ENCODE data around the gene SARS1.
"Not testable (repeated sequence)": the region's sequence is repeated elsewhere in the genome, so short reads cannot be mapped to it uniquely, and the experiment has no call there.

SARS1 gene

DNA sequence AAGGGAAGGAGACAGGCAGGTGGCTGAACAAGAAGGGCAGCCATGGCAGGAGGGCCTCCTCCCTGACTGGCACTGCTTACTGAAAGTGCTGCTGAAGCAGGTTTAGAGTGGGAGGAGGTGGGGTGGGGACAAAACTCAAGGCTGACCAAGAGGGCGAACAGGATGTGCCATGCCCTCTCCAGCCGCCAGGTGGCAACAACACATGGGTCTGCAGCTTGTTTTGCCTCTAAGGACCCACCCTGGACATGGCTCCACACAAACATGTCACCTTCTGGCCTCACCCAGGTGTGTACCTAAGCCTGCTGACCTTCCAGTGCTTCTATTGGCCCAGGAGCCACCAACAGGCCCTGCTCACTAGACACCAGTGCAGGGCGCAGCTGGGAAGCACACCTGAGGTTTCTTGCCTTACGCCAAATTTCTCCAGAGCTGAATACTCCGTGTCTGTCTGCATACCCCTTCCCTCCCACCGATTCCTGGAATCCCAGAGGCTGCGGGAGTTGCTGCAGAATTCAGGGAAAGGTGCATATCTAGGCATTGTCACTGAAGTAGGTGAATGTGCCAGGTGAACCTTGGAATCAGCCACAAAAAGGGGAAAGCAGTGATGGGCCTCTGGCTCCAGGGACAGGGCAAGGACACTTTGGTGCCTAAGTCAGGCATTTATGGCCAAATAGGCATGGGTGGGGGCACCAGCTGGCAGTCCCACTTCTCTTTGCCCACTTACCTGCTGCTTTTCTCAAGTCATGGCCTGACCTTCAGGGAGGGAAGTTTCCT lies 63.9 kb downstream of the SARS1 start:
- DNase-seq (ENCODE audit: low read depth), result peak; percentile 27

DNA sequence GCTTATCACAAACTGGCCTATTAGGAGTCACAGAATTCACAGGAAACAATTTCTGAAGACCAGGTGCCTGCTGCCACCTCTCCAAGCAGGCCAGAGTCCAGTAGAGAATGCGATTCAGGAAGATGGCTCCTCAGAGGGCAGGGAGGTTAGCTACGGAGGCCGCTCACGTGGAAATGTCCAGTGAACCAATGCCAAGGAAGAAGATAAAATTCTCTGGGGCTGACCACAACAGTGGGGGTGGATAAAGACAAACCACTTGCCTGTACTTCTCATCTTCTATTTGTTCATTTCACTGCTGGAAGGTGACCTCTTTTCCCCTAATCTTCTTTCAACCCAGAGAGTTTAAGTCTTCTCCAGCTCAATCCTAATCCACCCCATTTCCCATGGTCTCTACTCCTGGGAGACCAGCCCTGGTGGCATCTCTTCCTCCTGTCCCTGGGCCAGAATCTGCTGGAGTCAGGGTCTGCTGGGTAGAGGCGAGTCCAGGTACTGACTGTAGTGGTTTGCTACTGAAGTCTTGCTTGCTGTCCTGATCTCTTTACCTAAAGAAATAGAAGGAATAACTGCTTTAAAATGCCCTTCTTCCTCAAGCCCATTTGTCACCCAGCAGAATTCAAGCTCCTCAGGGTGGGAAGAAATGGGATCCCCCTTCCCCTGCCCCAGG lies 66.0 kb downstream of the SARS1 start:
- no peak for DNase-seq (ENCODE audit: low read depth)

DNA sequence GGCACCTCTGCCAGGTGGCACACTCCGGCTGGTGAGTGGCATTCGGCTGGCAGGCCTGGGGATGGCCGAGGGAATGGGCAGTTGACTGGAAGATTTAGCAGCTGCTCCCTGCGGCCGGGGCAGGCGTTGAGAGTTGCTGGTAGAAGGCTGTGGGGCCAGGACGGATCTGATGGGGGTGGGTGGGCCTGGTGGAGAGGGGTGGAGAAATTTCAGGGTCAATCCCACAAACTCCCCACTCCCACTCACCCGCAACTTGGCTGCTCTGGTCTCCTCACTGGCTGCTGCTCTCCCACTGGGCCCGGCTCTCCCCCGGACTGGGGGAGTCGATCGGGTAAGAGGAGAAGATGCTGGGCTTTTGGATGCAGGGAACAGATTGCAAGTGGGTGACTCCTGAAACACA lies 67.1 kb downstream of the SARS1 start:
- DNase-seq (ENCODE audit: low read depth), result no peak

DNA sequence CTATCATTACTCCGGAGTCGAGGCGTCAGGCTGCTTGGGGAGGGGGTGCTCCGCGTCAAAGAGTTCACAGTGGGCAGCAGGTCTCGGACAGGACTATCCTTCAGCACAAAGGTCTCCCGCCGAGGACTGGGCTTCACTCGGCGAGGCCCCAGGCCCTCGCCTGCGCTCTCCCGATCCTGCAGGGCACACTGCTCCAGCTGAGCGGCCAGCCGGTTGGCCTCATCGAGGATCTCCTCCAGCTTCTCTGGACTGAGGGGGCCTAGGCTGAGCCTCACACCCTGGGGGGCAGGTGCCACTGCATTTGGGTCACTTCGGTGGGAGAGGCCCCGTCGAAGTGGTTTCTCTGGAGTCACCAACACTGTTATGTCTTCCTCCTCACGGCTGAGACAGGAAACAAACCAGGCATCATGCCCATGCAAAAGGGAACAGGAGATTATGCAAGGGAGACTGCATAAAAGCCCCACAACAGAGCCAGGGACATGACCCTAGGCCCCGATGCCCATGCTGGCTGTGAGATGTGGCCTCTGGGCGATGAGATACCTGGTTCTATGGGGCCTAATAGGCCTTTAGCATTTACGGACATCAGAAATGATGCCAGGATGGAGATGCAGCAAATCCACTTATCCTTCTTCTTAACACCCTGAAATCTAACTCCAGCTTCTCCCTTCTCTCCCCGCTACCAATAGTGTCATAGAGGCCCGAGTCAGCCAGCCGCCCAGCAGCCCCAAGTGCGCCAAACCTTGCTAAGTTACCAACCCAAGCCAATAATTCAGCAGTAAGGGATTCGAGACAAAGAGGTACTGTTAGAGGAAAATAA lies 68.2 kb downstream of the SARS1 start:
- DNase-seq (ENCODE audit: low read depth), result no peak

DNA sequence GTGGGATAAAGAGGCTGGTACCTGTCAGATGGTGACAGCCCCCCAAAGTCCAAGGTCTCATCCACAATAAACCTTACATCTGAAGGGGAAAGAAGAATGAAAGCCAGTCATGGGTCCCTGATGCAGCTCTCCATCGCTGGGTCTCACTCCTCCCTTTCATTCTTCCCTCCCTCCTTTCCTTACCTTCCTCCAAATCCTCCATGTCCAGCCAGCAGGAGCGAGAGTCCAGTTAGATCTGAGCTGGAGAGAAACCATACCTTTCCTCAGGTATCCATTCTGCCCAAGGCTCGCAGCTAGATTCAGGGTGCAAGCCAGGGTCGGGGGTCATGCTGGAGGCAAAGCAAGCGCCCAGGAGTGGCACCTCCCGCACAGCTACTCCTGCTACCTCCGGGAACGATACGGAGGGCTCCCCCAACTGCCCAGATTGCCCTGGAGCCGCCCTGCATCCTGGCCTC lies 68.8 kb downstream of the SARS1 start:
- DNase-seq (ENCODE audit: low read depth), result no peak

DNA sequence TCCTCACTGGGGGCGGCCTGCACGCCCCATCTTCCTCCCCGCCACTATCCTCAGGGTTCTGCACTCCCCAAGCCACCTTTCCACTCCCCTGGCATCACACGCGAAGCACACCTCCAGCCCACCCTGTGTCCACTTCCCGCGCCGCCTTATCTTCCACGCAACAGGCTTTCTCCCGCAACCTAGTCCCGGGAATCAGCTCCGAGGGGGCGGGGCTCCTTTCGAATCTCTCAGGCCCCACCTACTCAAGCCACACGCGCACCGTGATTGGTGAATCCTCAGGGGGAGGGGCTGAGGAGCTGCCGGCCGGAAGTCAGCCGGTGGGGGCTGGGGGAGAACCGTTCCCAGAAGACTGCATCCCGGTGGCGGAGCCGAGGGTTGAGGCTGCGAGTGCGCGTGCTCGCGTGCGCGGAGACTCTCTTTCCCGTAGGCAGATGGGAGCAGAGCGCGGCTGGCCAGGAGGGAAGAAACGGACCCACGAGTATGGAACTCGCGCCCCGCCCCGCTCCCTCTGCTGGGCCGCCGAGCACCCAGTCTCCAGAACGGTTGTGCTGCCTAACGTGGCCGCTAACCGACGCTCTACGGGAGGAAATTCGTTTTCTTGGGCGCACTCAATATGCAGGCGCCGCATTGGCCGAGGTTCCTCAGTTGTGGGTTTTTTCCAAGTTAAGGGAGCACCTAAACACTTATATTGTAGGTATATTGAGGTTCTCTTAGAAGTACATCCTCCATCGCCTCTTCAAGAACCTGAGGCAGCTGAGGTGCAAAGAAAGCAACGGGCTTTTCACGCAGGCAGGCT lies 69.4 kb downstream of the SARS1 start, which contains the start of gene PSRC1:
Gene PSRC1 (minus strand): TSS at position 194 of the 796 bp plus-strand sequence.
- peak; percentile 81 for DNase-seq (ENCODE audit: low read depth)

DNA sequence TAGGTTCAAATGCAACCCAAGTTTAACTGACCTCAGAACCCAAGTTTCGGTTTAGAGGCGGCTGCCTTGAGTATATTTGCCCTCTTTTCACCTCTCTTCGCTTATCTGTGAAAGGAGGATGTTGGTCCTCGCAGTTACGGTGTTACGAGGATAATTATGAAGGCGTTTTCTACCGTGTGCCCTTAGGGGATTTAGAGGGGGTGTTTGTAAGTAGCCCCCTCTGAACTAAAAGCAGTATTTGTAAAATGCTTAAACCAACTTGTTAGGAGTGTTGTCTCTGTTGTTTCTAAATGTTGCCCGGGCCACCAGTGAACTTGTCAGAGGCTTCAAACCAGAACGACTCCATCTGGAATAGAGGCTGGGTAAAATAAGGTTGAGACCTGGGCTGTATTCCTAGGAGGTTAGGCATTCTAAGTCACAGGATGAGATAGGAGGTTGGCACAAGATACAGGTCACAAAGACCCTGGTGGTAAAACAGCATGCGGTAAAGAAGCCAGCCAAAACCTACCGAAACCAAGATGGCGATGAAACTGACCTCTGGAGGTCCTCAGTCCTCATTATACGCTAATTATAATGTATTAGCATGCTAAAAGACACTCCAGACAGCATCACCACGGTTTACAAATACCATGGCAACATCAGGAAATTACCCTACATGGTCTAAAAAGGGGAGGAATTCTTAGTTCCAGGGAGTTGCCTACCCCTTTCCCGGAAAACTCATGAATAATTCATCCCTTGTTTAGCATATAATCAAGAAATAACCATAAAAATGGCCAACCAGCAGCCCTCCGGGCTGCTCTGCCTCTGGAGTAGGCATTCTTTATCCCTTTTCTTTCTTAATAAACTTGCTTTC lies 70.3 kb downstream of the SARS1 start:
- no peak for DNase-seq (ENCODE audit: low read depth)

DNA sequence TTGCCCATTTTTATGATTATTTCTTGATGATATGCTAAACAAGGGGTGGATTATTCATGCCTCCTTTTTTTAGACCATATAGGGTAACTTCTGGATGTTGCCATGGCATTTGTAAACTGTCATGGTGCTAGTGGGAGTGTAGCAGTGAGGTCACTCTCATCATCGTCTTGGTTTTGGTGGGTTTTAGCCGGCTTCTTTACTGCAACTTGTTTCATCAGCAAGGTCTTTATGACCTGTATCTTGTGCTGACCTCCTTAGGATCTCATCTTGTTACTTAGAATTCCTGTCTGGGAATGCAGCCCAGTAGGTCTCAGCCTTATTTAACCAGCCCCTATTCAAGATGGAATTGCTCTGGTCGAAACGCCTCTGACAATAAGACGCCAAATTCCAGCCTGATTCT lies 73.0 kb downstream of the SARS1 start:
- not testable (repeated sequence) for DNase-seq (ENCODE audit: low read depth)
